ENCODE data around the gene CRAT. TPM values are rescaled to one million over a fixed set of nuclear protein-coding genes. Genes with fewer than 3 reads are reported as not detected.
A peak's percentile ranks its signal among the peaks of the same experiment; 100 is the strongest.

Gene CRAT
- total RNA-seq: 10 to 100 TPM; 20.0 to 42.4 (median 27.4) TPM

DNA sequence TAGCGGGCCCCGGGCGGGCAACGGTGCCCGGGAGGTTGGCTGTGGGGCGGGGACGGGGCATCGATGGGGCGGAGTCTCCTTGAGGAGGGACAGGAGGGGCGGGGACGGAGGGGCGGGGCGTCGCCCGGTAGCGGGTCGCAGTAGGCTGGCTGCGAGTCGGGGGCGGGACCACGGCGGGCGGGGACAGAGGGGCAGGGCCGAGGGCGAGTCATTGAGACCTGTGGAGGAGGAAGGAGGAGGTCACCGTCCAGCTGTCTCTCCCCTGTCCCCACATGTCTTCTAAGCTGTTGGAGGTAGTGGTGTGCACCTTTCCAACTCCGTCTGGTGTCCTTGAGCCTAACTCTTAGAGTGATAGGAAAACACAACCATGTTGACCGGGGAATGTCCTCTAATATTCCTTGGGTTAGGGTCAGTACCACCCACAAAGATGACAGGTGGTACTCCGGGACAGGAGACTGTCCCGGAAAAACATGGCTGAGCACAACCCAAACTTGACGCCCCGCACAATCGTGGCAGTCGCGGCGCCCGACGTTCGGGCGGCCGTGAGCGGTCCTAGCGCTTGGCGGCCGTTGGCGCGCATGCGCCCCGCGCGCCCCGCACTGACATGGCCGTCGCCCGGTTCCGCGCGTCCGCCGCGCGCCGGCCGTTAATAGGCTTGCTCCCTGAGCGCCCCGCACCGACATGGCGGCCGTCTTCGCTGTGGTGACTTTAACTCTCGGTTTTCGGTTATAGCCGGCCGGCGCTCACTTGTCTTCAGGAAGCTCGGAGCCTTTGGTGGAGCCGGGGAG, at the start of gene CRAT, which contains the start of gene PTPA:
Gene CRAT, minus strand, starts transcription at position 54 of the 788 bp plus-strand sequence. CDS start 284 bp downstream, outside the sequence.
Gene PTPA, plus strand, starts transcription at position 676 of the 788 bp plus-strand sequence. CDS start 186 bp downstream, outside the sequence.
- intact Hi-C loops (cut with DNase I; ENCODE audit: low total_unique reads): no loop called here
- peak; percentile 97 to 98 for DNase-seq
- Histone ChIP-seq H3K9me3 (no peaks in the 10 kb centered on the region), H3K4me1 (no peaks in the 10 kb centered on the region), H3K27me3 (no peaks in the 10 kb centered on the region), H3K36me3 (no peaks in the 10 kb centered on the region), H3K4me3 (peak within 1 kb of the TSS; percentile 78 to 96), H3K27ac (peak within 1 kb of the TSS; percentile 89 to 96)
- TF ChIP-seq CTCF (IDR thresholded peaks at IDR 0.05) (peak in 1 of 4 experiments; percentile 9), POLR2A (IDR thresholded peaks at IDR 0.05) (peak; percentile 84 to 91)

DNA sequence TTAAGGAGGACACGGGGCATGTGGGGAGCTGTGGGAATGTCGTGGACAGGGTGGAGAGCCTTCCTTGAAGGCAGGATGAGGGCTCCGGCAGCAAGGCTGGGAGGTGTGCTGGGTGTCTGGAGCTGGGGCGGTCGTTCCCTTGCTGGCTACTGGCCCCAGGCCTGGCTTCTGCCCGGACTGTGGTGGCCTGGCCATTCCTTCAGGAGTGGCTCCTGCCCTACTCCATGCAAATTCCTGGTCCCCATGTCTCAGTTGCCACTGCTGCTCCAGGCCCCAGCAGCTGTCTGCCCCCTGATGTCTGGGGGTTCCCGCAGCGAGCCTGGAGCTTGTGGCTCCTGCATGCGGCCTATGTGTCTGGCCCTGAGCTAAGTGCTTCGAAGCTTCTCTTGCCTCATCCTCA, 45.6 kb upstream of the CRAT start:
- H3K4me3 ChIP-seq: no peak overlapping the region
- TF ChIP-seq POLR2A (IDR thresholded peaks at IDR 0.05) (no peak), CTCF (IDR thresholded peaks at IDR 0.05) (no peak)
- no peaks in the 10 kb centered on the region for H3K9me3 ChIP-seq
- H3K27ac ChIP-seq: no peak overlapping the region
- H3K4me1 ChIP-seq: no peaks in the 10 kb centered on the region
- no peaks in the 10 kb centered on the region for H3K36me3 ChIP-seq
- H3K27me3 ChIP-seq: no peaks in the 10 kb centered on the region
- intact Hi-C loops (cut with DNase I; ENCODE audit: low total_unique reads): no loop called here
- DNase-seq: no peak

DNA sequence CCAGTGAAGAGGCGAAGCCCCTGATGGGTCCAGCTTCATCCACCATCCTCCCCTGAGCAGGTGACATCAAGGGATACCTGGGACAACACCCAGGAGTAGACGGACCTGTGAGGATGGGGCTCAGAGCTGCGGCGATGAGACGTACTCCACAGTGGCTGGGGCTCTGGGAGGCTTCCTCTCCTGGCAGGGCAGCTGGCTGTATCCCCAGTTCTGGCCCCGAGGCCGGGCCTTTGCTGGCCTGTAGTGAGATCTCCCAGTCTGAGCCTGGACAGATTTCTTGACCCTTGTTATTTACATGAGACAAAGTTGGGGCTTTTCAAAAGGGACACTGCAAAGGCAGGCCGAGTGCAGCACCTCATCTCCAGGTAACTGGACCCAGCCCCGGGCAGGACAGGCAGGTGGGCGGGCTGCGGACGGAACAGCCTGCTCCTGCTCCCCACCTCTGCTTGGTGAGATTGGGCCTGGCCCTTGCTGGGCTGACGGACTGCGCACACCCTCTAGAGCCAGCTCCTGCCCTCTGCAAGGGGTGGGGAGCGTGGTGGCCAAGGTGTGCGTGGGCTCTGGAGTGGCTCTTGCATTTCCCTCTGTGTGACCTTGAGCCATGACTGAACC, 44.4 kb upstream of the CRAT start:
- no peaks in the 10 kb centered on the region for H3K36me3 ChIP-seq
- no peaks in the 10 kb centered on the region for H3K4me1 ChIP-seq
- H3K4me3 ChIP-seq: no peak overlapping the region
- no peak for TF ChIP-seq POLR2A (IDR thresholded peaks at IDR 0.05)
- TF ChIP-seq CTCF (IDR thresholded peaks at IDR 0.05): no peak
- intact Hi-C loops (cut with DNase I; ENCODE audit: low total_unique reads): no loop called here
- no peak for DNase-seq
- no peaks in the 10 kb centered on the region for H3K9me3 ChIP-seq
- no peak overlapping the region for H3K27ac ChIP-seq
- no peaks in the 10 kb centered on the region for H3K27me3 ChIP-seq

DNA sequence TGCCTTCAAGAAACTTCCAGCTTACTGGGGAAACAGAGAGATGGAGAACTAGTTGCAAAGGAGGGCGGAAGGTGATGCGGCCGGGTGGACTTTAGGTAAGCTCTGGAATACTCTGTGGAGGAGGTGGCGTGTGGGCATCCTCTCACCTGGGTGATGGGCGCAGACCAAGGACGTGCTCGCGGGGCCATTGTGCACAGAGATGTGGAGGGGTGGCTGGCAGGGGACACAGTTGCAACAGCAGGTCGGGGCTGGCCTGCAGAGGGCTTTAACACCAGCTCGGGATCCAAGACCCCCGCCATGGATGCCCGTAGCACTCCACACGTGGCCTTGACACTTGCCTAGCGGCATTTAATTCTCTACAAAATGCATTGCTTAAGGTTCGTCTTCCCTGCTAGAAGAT, 40.9 kb upstream of the CRAT start:
- Histone ChIP-seq H3K36me3 (no peaks in the 10 kb centered on the region), H3K27me3 (no peaks in the 10 kb centered on the region), H3K27ac (no peak overlapping the region), H3K4me3 (no peak overlapping the region), H3K9me3 (no peaks in the 10 kb centered on the region), H3K4me1 (peaks cover 6 to 11% of the 10 kb centered on the region in 2 donors)
- TF ChIP-seq POLR2A (IDR thresholded peaks at IDR 0.05): no peak
- TF ChIP-seq CTCF (IDR thresholded peaks at IDR 0.05): no peak
- DNase-seq: no peak
- intact Hi-C loops (cut with DNase I; ENCODE audit: low total_unique reads): no loop called here

GRCh38 chr9:129150672-129151211, 40.1 kb upstream of the CRAT start:
- no peak overlapping the region for H3K27ac ChIP-seq
- no peak overlapping the region for H3K4me3 ChIP-seq
- DNase-seq: no peak
- no peaks in the 10 kb centered on the region for H3K36me3 ChIP-seq
- H3K27me3 ChIP-seq: no peaks in the 10 kb centered on the region
- H3K4me1 ChIP-seq: peaks cover 11 to 18% of the 10 kb centered on the region in 2 donors
- TF ChIP-seq POLR2A (IDR thresholded peaks at IDR 0.05): no peak
- no peaks in the 10 kb centered on the region for H3K9me3 ChIP-seq
- intact Hi-C loops (cut with DNase I; ENCODE audit: low total_unique reads): no loop called here

Data from uterus (tissue), 4 donors.